GM18517 (cell line): ENCODE results near the gene HAND1.

Experiments used
- ATAC-seq: cut with Tn5 transposase; IDR thresholded peaks from one replicate; pipeline ENCODE4 v1.9.1; 2021; ENCODE audit warnings: mild to moderate bottlenecking, moderate library complexity; ENCODE audit not compliant: unreplicated experiment

Gene HAND1

DNA sequence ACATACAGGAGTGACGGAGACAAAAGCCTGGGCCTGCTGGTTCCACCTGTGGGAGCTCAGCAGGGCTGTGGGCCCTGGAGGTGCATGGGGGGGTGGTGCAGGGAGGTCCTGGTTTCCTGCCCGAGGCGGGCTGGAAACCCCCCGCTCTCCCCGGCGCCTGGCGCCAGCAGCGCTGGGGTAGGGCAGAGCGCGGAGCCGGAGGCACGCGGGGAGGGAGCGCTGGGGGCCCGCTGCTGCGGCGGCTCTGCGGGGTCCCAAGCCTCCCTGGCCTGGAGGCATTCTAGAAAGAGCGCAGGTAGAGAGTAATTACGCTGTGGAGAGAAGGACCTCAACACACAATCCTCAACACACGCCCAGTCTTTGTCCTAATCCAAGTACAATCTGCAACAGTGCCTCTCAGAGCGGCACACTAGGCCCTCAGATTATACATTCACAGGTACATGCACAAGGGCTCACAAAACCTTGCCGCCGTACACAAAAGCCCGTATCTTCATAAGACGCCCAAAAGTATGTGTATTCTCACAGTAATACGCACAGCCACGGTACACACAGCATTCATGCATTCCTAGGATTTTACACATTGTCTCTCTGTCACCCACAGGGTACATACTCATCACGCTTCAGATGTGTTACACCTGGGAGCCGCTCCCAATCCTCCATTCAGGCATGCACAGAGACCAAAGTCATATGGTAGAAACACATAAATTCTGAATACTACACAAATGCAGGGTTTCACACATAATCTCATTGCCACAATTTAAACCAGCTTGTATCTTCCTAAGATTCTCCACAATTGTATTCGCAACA is 2.1 kb upstream of the HAND1 start:
- no peak for ATAC-seq

DNA sequence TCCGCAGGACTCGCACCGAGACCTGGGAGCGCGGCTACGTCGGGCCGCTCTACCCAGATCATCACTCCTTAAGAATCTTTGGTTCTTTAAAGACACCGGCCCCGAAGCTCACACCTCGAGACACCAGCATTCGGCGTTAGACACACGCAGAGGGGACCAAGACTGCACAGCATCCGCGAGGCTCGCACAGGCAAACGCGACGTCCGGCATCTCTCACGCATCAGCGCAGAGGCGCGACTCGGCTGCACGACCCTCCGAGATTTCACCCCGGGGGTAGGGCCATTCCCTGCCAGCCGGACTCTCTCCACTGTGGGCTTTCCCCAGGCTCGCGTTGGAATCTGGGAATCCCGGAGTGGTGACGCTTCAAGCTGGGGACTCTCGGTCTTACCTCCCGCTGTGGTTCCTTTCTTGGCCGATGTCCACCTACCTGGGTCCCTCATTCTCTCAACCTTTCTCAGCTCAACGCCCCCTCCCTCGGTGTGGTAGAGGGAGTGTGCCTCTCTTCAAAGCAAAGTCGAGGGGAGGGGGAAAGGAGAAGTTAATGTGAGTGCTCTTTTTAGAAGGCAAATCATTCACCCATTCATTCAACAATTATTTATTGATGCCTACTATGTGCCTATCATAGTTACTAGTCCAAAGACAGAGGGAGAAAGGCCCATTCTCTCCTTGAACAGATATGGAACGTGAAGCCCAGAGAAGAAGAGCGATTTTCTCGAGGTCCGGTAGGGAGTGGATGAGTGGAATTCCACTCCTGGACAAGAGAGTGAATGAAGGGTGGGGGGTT is 1.3 kb upstream of the HAND1 start:
- ATAC-seq = no peak

DNA sequence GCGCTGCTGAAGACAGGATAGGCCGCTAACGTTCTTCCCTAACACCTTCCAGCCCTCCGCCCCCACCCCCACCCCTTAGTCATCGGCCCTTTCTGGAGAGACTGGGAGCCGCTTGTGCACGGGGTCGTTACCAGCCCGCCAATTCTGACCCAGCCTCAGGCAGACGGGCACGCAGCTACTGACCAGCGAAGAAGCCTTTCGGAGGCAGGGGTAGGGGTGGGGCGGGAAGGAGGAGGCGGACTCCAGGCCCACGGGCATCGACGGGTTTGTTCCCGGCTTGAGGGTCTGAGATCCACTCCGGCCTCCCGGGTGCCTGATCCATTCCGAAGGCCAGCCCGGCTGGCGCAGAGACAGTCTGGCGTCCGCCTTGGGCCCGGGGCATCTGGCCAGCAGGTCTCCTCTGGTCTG is 729 bp upstream of the HAND1 start:
- ATAC-seq = no peak

DNA sequence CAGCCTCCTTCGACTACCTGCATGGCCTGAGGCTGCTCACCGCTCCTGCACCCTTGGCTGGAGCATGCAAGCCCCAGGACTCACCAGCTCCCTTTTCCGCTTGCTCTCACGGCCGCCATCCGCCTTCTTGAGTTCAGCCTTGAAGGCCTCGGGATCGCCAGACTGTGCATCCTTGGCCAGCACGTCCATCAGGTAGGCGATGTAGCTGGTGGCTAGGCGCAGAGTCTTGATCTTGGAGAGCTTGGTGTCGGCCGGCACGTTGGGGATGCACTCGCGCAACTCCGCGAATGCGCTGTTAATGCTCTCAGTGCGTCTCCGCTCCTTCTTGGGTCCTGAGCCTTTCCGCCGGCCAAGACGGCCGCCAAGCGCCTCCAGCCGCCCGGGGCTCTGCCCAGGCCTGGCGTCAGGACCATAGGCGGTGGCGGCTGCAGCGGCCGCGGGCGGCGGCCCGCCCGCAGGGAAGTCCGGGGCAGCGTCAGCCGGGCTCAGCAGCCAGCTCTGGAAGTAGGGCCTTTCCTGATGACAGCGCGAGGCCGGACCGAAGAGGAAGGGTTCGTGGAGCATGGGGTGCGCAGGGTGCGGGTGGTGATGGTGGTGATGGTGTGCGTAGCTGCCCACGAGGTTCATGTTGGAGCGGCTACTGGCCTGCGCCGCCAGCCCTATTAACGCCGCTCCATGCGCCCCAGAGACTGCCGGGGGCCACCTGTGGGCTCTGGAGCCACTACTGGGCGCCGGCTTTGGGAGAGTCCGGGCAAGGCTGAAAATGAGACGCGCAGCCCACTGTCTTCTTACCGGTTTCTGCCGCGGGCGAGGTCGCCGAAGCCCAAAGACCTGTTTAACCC is 424 bp downstream of the HAND1 start:
- no peak for ATAC-seq

DNA sequence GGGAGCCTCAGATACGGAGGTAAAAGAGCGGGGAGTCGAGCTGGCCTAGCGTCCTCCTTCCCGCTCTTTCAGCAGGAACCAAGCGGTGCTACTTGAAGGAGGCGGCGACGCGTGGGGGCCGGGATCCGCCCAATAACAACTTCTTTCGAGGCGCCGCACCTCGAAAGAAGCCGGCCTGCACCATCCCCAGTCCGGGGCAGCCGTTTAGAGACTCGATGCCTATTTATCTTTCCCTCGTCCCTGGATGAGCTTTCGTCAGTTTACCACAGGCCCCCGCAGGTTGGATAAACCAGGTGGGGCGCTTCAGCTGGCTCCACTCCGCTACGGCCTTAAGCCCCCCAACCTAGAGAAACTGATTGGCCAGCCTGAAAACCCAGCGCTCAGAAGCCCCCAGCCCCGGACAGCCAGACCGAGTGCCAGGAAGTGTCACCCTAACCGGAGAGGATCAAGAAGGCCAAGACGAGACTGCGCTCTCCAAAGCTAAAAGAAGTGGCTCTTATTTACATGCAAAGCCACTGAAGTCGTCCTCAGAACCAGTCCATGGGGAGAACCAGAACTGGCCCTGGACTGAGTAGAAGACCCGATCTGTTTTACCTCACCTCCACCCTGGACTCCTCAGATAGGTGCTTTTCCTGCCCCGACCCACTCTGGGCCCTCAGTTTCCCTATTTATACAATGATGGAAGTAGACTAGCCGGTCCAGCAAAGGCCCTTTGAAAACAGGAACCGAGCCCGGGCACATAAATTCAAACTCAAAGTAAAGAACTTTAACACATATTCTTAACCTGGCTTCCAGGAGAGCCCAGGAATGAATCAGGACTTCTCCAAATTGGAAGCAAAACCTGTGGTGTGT is 1.4 kb downstream of the HAND1 start:
- ATAC-seq = no peak

DNA sequence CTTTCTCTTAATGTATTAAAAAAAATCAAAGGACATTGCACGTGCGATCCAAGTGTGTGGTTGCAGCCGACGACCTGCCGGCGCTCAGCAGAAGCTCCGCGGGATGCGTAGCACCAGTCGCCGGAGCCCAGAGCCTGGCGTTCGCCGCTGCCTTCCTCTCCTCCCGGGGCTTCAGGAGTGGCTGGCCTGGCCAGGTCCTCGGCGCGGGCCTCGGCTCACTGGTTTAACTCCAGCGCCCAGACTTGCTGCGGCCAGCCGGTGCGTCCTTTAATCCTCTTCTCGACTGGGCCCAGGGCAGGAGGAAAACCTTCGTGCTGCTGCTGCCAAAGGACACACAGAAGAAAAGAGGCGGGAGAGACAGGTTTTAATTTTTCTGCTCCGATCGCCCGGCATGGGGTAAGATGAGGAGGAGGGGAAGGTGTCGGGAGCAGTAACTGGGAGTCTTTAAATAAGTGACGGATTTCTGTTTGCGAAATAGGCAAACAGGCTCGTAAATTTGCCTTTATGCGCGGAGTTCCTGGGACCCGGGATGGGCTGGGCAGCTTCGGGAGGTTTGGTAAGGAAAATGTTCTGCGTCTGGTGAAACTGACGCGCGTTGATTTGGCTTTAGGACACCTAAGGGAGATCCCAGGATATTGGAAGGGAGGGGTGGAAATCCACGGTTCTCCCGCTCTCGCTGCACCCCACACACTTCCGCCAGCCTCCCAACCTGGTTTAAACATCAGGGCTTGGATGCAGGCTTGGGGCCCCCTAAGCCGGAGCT is 2.3 kb downstream of the HAND1 start:
- no peak for ATAC-seq

DNA sequence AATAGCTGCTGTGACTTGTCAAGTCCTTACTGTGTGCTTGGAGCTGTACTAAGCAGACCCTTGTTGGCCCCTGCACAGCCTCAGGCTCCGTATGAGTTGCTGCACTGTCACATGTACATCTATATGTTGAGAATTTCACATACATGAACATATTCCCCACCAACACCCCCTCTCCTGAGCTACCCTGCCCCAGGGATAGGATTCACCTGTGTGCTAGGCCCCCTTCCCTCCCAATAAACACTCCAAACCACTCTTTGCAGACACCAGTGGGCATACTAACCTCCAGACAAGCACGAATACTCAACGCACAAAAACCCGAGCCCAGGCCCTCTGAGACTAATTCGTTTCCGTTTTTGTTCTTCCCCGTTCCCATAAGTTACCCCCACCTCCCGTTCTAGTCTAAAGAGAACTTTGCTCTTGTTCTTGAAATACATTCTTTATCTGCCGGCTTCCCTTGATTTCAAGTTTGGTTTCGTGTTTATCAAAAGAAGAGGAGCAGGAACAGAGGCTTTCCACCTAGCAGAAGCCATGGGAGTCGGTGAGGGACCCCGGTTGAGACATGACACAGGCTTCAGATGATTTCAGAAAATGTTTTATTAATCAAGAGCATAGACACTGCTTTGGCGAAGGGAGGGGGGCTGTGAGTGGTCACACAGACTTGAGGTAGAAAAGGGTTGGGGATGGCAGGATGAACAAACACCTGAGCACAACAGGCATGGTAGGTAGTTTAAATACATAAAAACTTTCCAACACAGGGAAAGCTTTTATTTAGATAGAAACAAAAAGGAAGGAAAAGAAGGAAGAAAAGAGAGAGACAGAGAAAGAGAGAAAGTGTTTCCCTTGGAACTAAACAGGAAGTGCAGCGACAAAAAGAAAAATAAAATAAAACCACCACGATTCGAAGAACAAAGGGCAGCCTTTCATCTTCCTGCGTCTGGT is 3.4 kb downstream of the HAND1 start:
- no peak for ATAC-seq

DNA sequence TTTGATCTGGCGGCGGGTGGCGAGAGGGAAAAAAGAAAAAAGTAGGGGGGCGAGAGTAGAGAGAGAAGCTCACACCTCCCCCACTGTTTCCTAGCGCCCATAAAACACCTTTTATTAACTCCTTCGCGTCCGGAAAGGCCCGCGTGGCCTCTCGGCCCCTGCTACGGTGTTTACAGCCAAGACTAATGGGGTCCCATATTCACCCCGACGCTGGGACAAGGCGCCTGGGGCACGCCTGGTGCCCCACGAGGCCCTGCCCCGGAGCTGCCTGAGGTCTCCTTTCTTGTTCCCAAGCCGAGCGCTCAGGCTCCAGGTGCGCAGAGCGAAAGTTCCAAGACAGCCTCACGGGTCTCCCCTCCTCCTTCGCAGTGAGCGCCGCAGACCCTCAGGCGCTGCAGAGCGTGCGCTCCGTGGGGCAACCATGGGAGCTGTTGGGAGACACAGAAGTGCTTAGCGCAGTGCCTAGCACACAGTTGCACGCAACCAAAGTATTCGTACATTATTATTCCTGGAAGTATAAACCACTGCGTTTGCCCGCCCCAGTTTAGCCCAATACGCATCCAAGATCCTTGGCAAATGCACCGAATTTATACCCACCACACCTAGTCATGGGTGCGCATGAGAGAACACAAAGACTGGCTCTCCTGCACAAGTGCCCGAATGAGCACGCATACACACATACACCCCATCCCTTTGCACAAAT is 4.3 kb downstream of the HAND1 start:
- ATAC-seq = no peak

DNA sequence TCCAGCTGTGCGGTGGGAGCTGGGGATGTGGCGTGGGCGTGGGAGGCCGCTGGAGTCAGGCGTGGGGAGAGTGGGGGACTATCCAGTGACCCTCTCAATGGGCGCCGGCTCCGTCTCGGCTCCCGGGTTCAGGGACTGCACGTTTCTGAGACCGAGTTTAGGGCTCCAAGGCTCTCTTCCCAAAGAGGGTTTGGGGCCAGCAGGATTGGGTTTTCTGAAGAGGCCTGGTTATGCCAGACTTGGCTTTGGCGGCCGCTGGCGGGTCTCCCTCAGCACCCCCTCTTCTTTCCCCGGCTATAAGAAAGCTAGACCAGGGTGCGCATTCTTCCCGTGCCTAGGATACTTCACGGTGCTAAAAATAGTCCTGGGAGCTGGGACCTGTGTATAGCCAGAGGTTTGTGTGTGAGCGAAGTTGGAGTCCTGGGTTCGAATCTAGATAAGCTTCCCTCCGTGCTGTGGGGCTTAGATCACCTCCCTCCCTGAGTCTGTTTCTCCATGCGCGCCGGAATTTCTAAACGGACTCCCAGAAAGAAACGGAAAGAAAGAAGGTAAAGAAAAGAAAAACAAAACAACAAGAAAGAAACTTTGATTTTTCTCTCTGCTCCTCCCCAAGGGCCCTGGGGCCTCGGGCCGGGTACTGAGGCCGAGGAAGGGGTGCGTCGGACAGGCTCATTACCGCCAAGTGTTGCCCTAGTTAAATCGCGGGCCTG is 5.0 kb downstream of the HAND1 start:
- ATAC-seq = no peak

DNA sequence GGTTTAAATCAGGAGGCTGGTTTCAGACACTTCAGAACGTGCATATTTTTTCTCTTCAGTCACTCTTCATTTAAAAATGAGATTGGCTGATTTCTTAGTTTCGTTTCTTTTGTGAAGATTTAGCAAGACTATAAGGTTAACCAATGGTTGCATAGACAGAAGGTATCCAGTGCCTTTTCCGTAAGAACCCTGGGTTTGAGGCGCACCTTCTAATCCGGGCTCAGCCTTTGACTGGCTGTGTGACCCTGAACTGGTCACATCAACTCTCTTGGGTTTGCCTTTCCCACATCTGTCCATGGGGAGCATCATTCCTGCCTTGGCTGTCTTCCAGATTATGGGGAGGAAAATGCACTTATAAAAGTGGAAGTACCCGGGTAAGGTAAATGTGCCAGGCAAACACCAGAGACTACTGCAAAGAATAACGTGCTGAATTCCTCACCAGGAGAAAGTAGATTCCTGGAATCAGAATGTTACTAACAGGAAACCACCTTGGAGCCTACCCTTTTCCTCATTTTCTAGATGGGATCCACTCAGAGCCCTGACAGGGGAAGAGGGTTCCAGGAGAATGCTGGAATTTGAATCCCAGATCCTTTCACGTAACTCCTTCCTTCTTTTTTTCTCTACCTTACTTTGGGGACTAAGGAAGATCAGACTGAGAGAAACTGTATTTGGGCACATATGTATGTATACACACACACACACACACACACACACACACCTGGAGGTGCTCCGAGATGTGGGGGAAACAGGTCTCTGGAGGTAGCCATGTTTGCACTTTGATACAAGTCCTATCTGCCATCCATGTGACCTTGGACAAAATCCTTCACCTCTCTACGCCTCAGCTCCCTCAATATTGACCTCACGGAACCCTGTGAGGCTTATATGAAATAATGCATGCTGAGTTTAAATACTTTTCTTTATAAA is 6.8 kb downstream of the HAND1 start:
- ATAC-seq = no peak

DNA sequence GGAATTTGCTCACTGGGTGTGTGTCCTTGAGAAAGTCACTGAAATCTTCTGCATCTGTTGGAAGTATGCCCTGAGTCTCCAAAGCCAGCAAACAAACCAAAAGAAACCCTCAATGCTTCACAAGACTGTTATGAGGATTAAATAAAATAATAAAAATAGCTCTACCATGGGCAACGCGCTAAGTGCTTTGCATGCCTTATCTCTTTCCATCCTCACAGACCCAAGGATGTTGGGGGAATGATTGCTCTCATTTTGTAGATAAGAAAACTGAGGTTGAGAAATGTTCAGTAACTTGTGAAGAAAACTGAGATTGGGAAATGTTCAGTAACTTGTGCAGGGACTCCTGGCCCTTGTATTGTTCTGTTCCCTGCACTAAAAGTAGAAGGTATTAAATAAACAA is 7.9 kb downstream of the HAND1 start:
- ATAC-seq = no peak

DNA sequence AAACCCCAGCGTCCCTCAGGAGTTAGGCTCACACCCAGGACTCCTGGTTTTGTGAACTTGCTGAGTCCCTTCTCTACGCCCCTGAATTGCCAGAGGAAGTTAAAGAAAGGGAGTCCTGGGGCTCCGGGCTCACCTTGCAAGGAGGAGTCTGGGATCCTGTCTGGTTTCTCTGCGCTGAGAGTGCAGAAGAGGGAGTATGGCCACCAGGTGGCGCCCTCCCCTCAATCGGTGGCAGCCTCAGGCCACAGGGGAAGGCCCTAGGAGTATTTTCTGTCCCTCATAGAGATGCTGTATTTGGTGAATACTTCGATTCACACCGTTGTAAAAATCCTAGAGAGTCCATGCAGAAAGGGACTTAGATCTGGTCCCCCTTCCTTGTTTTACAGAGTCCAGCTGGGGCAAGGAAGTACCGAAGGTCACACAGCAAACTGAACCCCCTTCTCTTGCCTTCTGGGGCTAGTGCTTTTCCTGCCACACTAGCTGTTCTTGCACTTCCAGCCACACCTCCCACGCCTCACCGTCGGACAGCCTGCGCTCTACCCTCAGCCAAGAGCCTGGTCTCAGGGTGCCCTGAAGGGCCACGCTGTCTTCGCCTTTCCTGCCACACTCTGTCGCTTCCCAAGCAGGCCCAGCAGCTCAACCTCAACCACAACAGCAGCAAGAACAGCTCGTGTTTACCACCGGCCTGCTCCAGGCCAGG is 10.2 kb downstream of the HAND1 start:
- peak; percentile 95 for ATAC-seq

DNA sequence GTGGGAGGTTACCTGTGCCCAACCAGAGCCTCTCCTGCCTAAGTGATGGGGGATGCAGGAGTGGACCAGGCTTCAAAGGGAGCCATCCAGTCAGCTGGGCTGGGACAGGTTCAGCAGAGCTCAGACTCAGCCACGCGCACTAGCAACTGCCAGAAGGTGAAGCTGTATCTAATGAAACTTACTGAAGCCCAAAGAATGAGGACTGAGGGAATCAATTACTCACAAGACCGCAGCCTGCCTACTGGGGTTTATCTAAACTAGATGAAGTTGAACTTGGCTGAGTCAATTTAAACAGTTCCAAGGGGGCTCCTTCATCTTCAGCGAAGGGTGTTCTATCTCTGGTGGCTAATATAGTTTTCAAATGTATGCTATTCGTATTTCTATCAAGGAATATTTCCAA is 11.4 kb downstream of the HAND1 start:
- ATAC-seq = no peak

DNA sequence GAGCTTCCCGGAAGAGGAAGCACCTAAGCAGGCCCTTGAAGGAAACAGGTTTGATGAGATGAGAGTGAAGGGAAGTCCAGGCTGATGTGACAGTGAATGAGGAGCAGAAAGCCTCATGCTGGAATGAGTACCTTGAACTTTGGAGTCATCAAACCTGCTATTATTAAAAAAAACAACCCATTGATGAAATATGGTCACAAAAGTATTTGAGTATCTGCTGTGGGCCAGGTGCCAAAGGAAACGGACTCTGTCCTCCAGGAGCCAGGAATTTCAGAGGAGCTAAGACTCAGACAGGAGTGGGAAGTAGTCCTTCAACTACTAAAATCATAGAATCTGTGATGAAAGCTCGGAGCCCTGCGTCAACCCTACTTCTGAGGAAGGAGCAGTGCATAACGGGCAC is 11.9 kb downstream of the HAND1 start:
- no peak for ATAC-seq

DNA sequence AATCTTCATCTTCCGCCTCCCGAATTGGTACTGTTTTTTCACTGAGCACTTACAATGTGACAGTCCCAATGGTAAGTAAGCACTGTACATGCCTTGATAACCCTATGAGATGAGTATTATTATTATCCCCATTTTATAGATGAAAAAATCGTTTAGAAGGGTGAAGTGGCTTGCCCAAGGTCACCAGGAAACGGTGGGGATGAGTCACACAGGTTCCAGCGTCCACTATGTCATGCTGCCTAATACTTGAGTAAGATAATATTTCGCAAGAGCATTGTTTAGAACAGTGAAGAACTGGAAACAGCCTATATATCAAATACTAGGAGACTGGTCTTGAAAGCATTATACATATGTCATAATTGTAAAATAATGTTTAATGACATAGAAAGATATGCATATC is 12.9 kb downstream of the HAND1 start:
- no peak for ATAC-seq

DNA sequence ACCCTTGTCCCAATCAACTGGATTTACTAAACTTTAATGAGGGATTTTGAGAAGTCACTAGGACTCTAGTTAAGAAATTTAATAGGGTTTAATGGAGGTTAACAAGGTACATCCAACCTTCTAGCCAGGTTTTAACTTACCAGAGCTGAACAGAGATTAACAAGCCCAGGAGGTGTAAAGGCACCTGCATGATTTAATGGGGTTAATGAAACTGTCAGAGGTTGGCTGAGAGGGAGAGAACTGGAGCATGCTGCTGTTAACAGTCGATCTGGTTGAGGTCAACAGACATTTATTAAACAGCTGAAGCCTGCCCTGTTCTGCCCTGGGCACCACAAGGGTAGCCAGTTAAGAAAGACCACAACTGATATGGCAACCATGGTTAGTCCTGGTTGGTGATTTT is 13.6 kb downstream of the HAND1 start:
- ATAC-seq = no peak
